H9 (cell line): ENCODE data around the gene CRYBG2. TPM values are rescaled to one million over a fixed set of nuclear protein-coding genes. Genes with fewer than 3 reads are reported as not detected.

Source experiments
- DNase-seq: peaks from one replicate; pipeline ENCODE4 v3.0.0-alpha.2; 2017
- H2AFZ ChIP-seq: one replicate; pipeline ENCODE4 v1.6.1; 2013; ENCODE audit warnings: mild to moderate bottlenecking, low read length, control low read depth, moderate library complexity
- H2AK5ac ChIP-seq: 2 replicates; pipeline ENCODE4 v1.6.1; 2013; ENCODE audit warnings: low read length, control low read depth, mixed read lengths; ENCODE audit not compliant: insufficient read length
- H2BK120ac ChIP-seq: one replicate; pipeline ENCODE4 v1.6.1; 2013; ENCODE audit warnings: low read depth, mild to moderate bottlenecking, low read length, control low read depth, inconsistent platforms; ENCODE audit not compliant: poor library complexity, severe bottlenecking
- H2BK12ac ChIP-seq: 2 replicates; pipeline ENCODE4 v1.6.1; 2013; ENCODE audit warnings: low read length, control low read depth, mixed read lengths, low read depth; ENCODE audit not compliant: insufficient read length
- H2BK15ac ChIP-seq: 2 replicates; pipeline ENCODE4 v1.6.1; 2013; ENCODE audit warnings: low read depth, low read length, control low read depth
- H2BK20ac ChIP-seq: one replicate; pipeline ENCODE4 v1.6.1; 2013; ENCODE audit warnings: low read depth, mild to moderate bottlenecking, low read length, control low read depth, inconsistent platforms; ENCODE audit not compliant: poor library complexity, severe bottlenecking
- H2BK5ac ChIP-seq: 2 replicates; pipeline ENCODE4 v1.6.1; 2013; ENCODE audit warnings: low read length, control low read depth, mixed read lengths; ENCODE audit not compliant: insufficient read length
- H3K14ac ChIP-seq: 2 replicates; pipeline ENCODE4 v1.6.1; 2013; ENCODE audit warnings: low read length, control low read depth; ENCODE audit not compliant: insufficient read depth
- H3K18ac ChIP-seq: 2 replicates; pipeline ENCODE4 v1.6.1; 2013; ENCODE audit warnings: low read depth, mild to moderate bottlenecking, mixed read lengths, low read length, control low read depth; ENCODE audit not compliant: insufficient read length
- H3K23ac ChIP-seq: 2 replicates; pipeline ENCODE4 v1.6.1; 2013; ENCODE audit warnings: low read length, control low read depth, mixed read lengths, low read depth; ENCODE audit not compliant: insufficient read length
- H3K23me2 ChIP-seq: 2 replicates; pipeline ENCODE4 v1.6.1; 2013; ENCODE audit warnings: low read depth, mild to moderate bottlenecking, mixed read lengths, low read length, control low read depth; ENCODE audit not compliant: insufficient read length, poor library complexity, severe bottlenecking
- H3K27ac ChIP-seq: 2 replicates; pipeline ENCODE4 v1.5.1; 2013; ENCODE audit warnings: low read length, control low read depth, mixed read lengths, low read depth; ENCODE audit not compliant: insufficient read length
- H3K27me3 ChIP-seq: 2 replicates; pipeline ENCODE4 v1.6.1; 2013; ENCODE audit warnings: low read length, control low read depth, inconsistent platforms; ENCODE audit not compliant: insufficient read depth
- H3K4ac ChIP-seq: 2 replicates; pipeline ENCODE4 v1.6.1; 2013; ENCODE audit warnings: low read depth, mild to moderate bottlenecking, control low read depth, inconsistent platforms, low read length, moderate library complexity
- H3K4me1 ChIP-seq: 2 replicates; pipeline ENCODE4 v1.6.1; 2013; ENCODE audit warnings: low read length, control low read depth, inconsistent platforms; ENCODE audit not compliant: insufficient read depth
- H3K4me2 ChIP-seq: 2 replicates; pipeline ENCODE4 v1.6.1; 2013; ENCODE audit warnings: low read length, control low read depth, mixed read lengths; ENCODE audit not compliant: insufficient read length, insufficient read depth
- H3K56ac ChIP-seq: 2 replicates; pipeline ENCODE4 v1.6.1; 2013; ENCODE audit warnings: low read depth, mild to moderate bottlenecking, mixed read lengths, low read length, control low read depth; ENCODE audit not compliant: insufficient read length
- H3K79me1 ChIP-seq: 2 replicates; pipeline ENCODE4 v1.6.1; 2013; ENCODE audit warnings: low read depth, mild to moderate bottlenecking, moderate library complexity, low read length, control low read depth, inconsistent platforms; ENCODE audit not compliant: insufficient read depth, poor library complexity, severe bottlenecking
- H3K79me2 ChIP-seq: 2 replicates; pipeline ENCODE4 v1.6.1; 2013; ENCODE audit warnings: low read length, control low read depth, inconsistent platforms; ENCODE audit not compliant: insufficient read depth
- H3K9ac ChIP-seq: 2 replicates; pipeline ENCODE4 v1.6.1; 2013; ENCODE audit warnings: low read length, control low read depth, mixed read lengths; ENCODE audit not compliant: insufficient read length; ENCODE audit errors: extremely low read depth
- H3K9me3 ChIP-seq: one replicate; pipeline ENCODE4 v1.6.1; 2013; ENCODE audit warnings: low read depth, low read length, inconsistent platforms; ENCODE audit not compliant: control insufficient read depth
- H3T11ph ChIP-seq: one replicate; pipeline ENCODE4 v1.6.1; 2013; ENCODE audit warnings: mild to moderate bottlenecking, low read length, control low read depth, inconsistent platforms
- H4K20me1 ChIP-seq: one replicate; pipeline ENCODE4 v1.6.1; 2013; ENCODE audit not compliant: control insufficient read depth, insufficient read length, insufficient read depth
- H4K5ac ChIP-seq: 2 replicates; pipeline ENCODE4 v1.6.1; 2013; ENCODE audit warnings: low read depth, mild to moderate bottlenecking, mixed read lengths, low read length, control low read depth; ENCODE audit not compliant: insufficient read length
- H4K8ac ChIP-seq: replicated peaks from 2 replicates; pipeline ENCODE4 v1.6.1; 2013; ENCODE audit warnings: low read length, control low read depth, mixed read lengths, low read depth; ENCODE audit not compliant: insufficient read length
- H4K91ac ChIP-seq: 2 replicates; pipeline ENCODE4 v1.6.1; 2013; ENCODE audit warnings: low read depth, mild to moderate bottlenecking, moderate library complexity, mixed read lengths, low read length, control low read depth; ENCODE audit not compliant: insufficient read length
- H3K27ac Mint-ChIP-seq, 3 experiments: 2 replicates in 2 of 3; 3 replicates in 1 of 3; pipeline ENCODE4 v1.8.0; 2020 to 2021; ENCODE audit warnings: mixed read lengths in 3 of 3, mild to moderate bottlenecking in 1 of 3, moderate library complexity in 1 of 3
- H3K27me3 Mint-ChIP-seq: 2 replicates; pipeline ENCODE4 v1.8.0; 2021; ENCODE audit warnings: low read depth, mild to moderate bottlenecking, moderate library complexity, mixed read lengths
- H3K36me3 Mint-ChIP-seq, 3 experiments: 2 replicates in 2 of 3; 3 replicates in 1 of 3; pipeline ENCODE4 v1.8.0; 2020 to 2021; ENCODE audit warnings: low read depth in 3 of 3, mixed read lengths in 3 of 3; ENCODE audit not compliant: insufficient read depth in 1 of 3
- H3K4me1 Mint-ChIP-seq, 2 experiments: 2 replicates each; pipeline ENCODE4 v1.8.0; 2020; ENCODE audit warnings: mixed read lengths in 2 of 2
- H3K4me3 Mint-ChIP-seq, 2 experiments: 2 replicates in 1 of 2; 3 replicates in 1 of 2; pipeline ENCODE4 v1.8.0; 2020 to 2021; ENCODE audit warnings: mild to moderate bottlenecking in 2 of 2, mixed read lengths in 2 of 2, moderate library complexity in 1 of 2
- H3K9me3 Mint-ChIP-seq, 2 experiments: 2 replicates in 1 of 2; 3 replicates in 1 of 2; pipeline ENCODE4 v1.8.0; 2020; ENCODE audit warnings: mild to moderate bottlenecking in 2 of 2, mixed read lengths in 2 of 2, moderate library complexity in 1 of 2
- CTCF ChIP-seq: fragments of 200-600 bp; sonication (generic); conservative IDR thresholded peaks from 3 replicates; pipeline ENCODE4 v1.8.0; 2021; ENCODE audit warnings: antibody characterized with exemption, mild to moderate bottlenecking
- WGBS: extraction: QIAGEN DNeasy Blood & Tissue Kit; methylation state at CpG from one replicate; pipeline ENCODE4 v1.1.7; 2013; ENCODE audit warnings: missing lambda C conversion rate, low lambda C conversion rate, mixed read lengths; ENCODE audit not compliant: insufficient read length; ENCODE audit errors: extremely low coverage; 5-methylcytosine and 5-hydroxymethylcytosine counted together
- total RNA-seq: library from RNA; stranded (reverse); gene quantifications from 2 replicates; pipeline ENCODE4 v1.2.1, GENCODE V29; 2021

Gene CRYBG2
- total RNA-seq, 1 experiment from 2014 or later = 12.8 TPM

- H3K79me1 ChIP-seq = no peaks in the 10 kb centered on the region
- no peak overlapping the region for H3K23ac ChIP-seq
- H2BK120ac ChIP-seq = no peak overlapping the region
- no peak overlapping the region for H2AK5ac ChIP-seq
- no peak overlapping the region for H2BK15ac ChIP-seq
- H3K4me2 ChIP-seq = no peak overlapping the region
- WGBS = no CpG with 5 or more reads among the region's 4 CpGs
- H3K4me1 ChIP-seq = peaks cover 4% of the 10 kb centered on the region; the same call in 1 of the 2 replicates
- no peaks in the 10 kb centered on the region for H4K20me1 ChIP-seq
- no peak overlapping the region for H3K4ac ChIP-seq
- peaks cover 2% of the 10 kb centered on the region; the same call in 1 of the 2 replicates for H3K27me3 Mint-ChIP-seq
- H4K91ac ChIP-seq = no peak overlapping the region
- no peak for DNase-seq
- no peak overlapping the region for H2AFZ ChIP-seq
- H2BK12ac ChIP-seq = no peak overlapping the region
- no peak overlapping the region for H3K56ac ChIP-seq
- H3K27me3 ChIP-seq = no peaks in the 10 kb centered on the region
- no peak overlapping the region for H2BK20ac ChIP-seq
- H3K27ac Mint-ChIP-seq = peak overlapping the region in 1 of 3 experiments; percentile 58; a peak in 1 of 7 replicates
- H3K9me3 Mint-ChIP-seq = no peaks in the 10 kb centered on the region
- H3T11ph ChIP-seq = no peak overlapping the region
- H2BK5ac ChIP-seq = no peak overlapping the region
- H3K9me3 ChIP-seq = no peaks in the 10 kb centered on the region
- no peaks in the 10 kb centered on the region for H3K23me2 ChIP-seq
- TF ChIP-seq CTCF = no peak
- no peaks in the 10 kb centered on the region for H3K79me2 ChIP-seq
- H4K8ac ChIP-seq = no peak overlapping the region
- H3K4me1 Mint-ChIP-seq = peaks cover 21 to 37% of the 10 kb centered on the region in 2 experiments
- H3K27ac ChIP-seq = no peak overlapping the region
- no peak overlapping the region; a peak in 1 of 5 replicates for H3K4me3 Mint-ChIP-seq
- no peak overlapping the region for H4K5ac ChIP-seq
- no peaks in the 10 kb centered on the region for H3K36me3 Mint-ChIP-seq
- H3K18ac ChIP-seq = no peak overlapping the region
- no peak overlapping the region for H3K14ac ChIP-seq
- no peak overlapping the region for H3K9ac ChIP-seq
Observed at GRCh38 chr1:26389604-26390247, 35.8 kb upstream of the CRYBG2 start.
